SK-N-SH treated with all-trans-retinoic acid at 6 μM for 48 hours (cell line): ENCODE results near the gene DSCAM.

Source experiments
- ATAC-seq: fragments of 200-7000 bp; cut with Tn5 transposase; 3 replicates; pipeline ENCODE4 v1.9.1; 2020; ENCODE audit warnings: mild to moderate bottlenecking, moderate library complexity
- ARNTL ChIP-seq: fragments of 450-650 bp; formaldehyde crosslinking; IDR thresholded peaks from 2 replicates; pipeline ENCODE4 v1.5.0; 2020; ENCODE audit warnings: low read depth, mild to moderate bottlenecking, moderate library complexity, borderline replicate concordance
- BACH2 ChIP-seq: fragments of 250-450 bp; sonication (Bioruptor Pico); IDR thresholded peaks from 2 replicates; pipeline ENCODE4 v1.9.0; 2021; ENCODE audit warnings: mild to moderate bottlenecking, borderline replicate concordance
- CREB5 ChIP-seq: fragments of 250-450 bp; sonication (Bioruptor Pico); IDR thresholded peaks from 2 replicates; pipeline ENCODE4 v1.5.1; 2020; ENCODE audit warnings: low read depth, mild to moderate bottlenecking, moderate library complexity
- ESRRG ChIP-seq: fragments of 250-450 bp; sonication (Bioruptor Pico); IDR thresholded peaks from 2 replicates; pipeline ENCODE4 v1.6.1; 2021; ENCODE audit warnings: mild to moderate bottlenecking
- ISL1 ChIP-seq: fragments of 250-450 bp; sonication (Bioruptor Pico); IDR thresholded peaks from 2 replicates; pipeline ENCODE4 v2.1.2; 2022; ENCODE audit warnings: mild to moderate bottlenecking, moderate library complexity
- OSR1 ChIP-seq: fragments of 250-450 bp; sonication (Bioruptor Pico); IDR thresholded peaks from 2 replicates; pipeline ENCODE4 v1.8.0; 2022; ENCODE audit warnings: moderate library complexity, mild to moderate bottlenecking, inconsistent platforms
- PATZ1 ChIP-seq: fragments of 250-450 bp; sonication (Bioruptor Pico); IDR thresholded peaks from 2 replicates; pipeline ENCODE4 v1.8.0; 2020; ENCODE audit warnings: mild to moderate bottlenecking, moderate library complexity, borderline replicate concordance
- PPARA ChIP-seq: fragments of 250-450 bp; sonication (Bioruptor Pico); IDR thresholded peaks from 2 replicates; pipeline ENCODE4 v1.5.0; 2020; ENCODE audit warnings: mild to moderate bottlenecking, borderline replicate concordance
- RARB ChIP-seq: fragments of 250-450 bp; sonication (Bioruptor Pico); IDR thresholded peaks from 2 replicates; pipeline ENCODE4 v1.8.0; 2021; ENCODE audit warnings: mild to moderate bottlenecking, moderate library complexity
- SNAI2 ChIP-seq: fragments of 250-450 bp; sonication (Bioruptor Pico); IDR thresholded peaks from 2 replicates; pipeline ENCODE4 v1.5.0; 2020; ENCODE audit warnings: mild to moderate bottlenecking, moderate library complexity
- TCF4 ChIP-seq: fragments of 250-450 bp; sonication (Bioruptor Pico); IDR thresholded peaks from 2 replicates; pipeline ENCODE4 v1.8.0; 2021; ENCODE audit warnings: mild to moderate bottlenecking, moderate library complexity, borderline replicate concordance
- TOX ChIP-seq: fragments of 250-450 bp; sonication (Bioruptor Pico); IDR thresholded peaks from 2 replicates; pipeline ENCODE4 v1.8.0; 2021; ENCODE audit warnings: mild to moderate bottlenecking, moderate library complexity, borderline replicate concordance
- TSHZ2 ChIP-seq: fragments of 250-450 bp; sonication (Bioruptor Pico); IDR thresholded peaks from 2 replicates; pipeline ENCODE4 v1.5.0; 2020; ENCODE audit warnings: mild to moderate bottlenecking, moderate library complexity
- ZC3H10 ChIP-seq: fragments of 250-450 bp; sonication (Bioruptor Pico); IDR thresholded peaks from 2 replicates; pipeline ENCODE4 v1.5.1; 2021; ENCODE audit warnings: mild to moderate bottlenecking, moderate library complexity
- ZFP3 ChIP-seq: fragments of 250-450 bp; sonication (Bioruptor Pico); IDR thresholded peaks from 2 replicates; pipeline ENCODE4 v1.5.0; 2020; ENCODE audit warnings: mild to moderate bottlenecking, moderate library complexity
- ZFP30 ChIP-seq: fragments of 450-650 bp; formaldehyde crosslinking; IDR thresholded peaks from 2 replicates; pipeline ENCODE4 v1.5.0; 2022; ENCODE audit warnings: mild to moderate bottlenecking, moderate library complexity
- ZNF565 ChIP-seq: fragments of 450-650 bp; formaldehyde crosslinking; conservative IDR thresholded peaks from 2 replicates; pipeline ENCODE4 v1.5.0; 2020; ENCODE audit warnings: low read depth, mild to moderate bottlenecking, moderate library complexity
- ZNF8 ChIP-seq: fragments of 450-650 bp; formaldehyde crosslinking; IDR thresholded peaks from 2 replicates; pipeline ENCODE4 v1.5.0; 2020; ENCODE audit warnings: mild to moderate bottlenecking, moderate library complexity
- TF ChIP-seq, protein P1 (sequence below): fragments of 250-450 bp; sonication (Bioruptor Pico); IDR thresholded peaks from 2 replicates; pipeline ENCODE4 v1.5.1; 2021; ENCODE audit warnings: mild to moderate bottlenecking, moderate library complexity
- TF ChIP-seq, protein P2 (sequence below): fragments of 250-450 bp; sonication (Bioruptor Pico); IDR thresholded peaks from 2 replicates; pipeline ENCODE4 v1.8.0; 2021; ENCODE audit warnings: low read depth, mild to moderate bottlenecking, moderate library complexity, borderline replicate concordance

The DSCAM gene

GRCh38 chr21:40074710-40075109, 772.2 kb downstream of the DSCAM start:
- no peak for ATAC-seq
- TF ChIP-seq ZC3H10 (CRISPR knock-in tag) (no peak), OSR1 (no peak), TCF4 (no peak), ESRRG (CRISPR knock-in tag) (no peak), PATZ1 (CRISPR knock-in tag) (no peak), CREB5 (CRISPR knock-in tag) (no peak), ISL1 (CRISPR knock-in tag) (no peak), RARB (CRISPR knock-in tag) (no peak), ZFP3 (CRISPR knock-in tag) (no peak), BACH2 (CRISPR knock-in tag) (no peak), PPARA (CRISPR knock-in tag) (no peak), ARNTL (no peak), ZFP30 (no peak), SNAI2 (CRISPR knock-in tag) (no peak), ZNF565 (CRISPR knock-in tag) (no peak), TOX (CRISPR knock-in tag) (no peak)
- TF ChIP-seq, protein P1, sequence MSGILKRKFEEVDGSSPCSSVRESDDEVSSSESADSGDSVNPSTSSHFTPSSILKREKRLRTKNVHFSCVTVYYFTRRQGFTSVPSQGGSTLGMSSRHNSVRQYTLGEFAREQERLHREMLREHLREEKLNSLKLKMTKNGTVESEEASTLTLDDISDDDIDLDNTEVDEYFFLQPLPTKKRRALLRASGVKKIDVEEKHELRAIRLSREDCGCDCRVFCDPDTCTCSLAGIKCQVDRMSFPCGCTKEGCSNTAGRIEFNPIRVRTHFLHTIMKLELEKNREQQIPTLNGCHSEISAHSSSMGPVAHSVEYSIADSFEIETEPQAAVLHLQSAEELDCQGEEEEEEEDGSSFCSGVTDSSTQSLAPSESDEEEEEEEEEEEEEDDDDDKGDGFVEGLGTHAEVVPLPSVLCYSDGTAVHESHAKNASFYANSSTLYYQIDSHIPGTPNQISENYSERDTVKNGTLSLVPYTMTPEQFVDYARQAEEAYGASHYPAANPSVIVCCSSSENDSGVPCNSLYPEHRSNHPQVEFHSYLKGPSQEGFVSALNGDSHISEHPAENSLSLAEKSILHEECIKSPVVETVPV (CRISPR knock-in tag), result no peak
- TF ChIP-seq, protein P2, sequence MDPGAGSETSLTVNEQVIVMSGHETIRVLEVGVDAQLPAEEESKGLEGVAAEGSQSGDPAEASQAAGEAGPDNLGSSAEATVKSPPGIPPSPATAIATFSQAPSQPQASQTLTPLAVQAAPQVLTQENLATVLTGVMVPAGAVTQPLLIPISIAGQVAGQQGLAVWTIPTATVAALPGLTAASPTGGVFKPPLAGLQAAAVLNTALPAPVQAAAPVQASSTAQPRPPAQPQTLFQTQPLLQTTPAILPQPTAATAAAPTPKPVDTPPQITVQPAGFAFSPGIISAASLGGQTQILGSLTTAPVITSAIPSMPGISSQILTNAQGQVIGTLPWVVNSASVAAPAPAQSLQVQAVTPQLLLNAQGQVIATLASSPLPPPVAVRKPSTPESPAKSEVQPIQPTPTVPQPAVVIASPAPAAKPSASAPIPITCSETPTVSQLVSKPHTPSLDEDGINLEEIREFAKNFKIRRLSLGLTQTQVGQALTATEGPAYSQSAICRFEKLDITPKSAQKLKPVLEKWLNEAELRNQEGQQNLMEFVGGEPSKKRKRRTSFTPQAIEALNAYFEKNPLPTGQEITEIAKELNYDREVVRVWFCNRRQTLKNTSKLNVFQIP (CRISPR knock-in tag), result no peak

- no peak for TF ChIP-seq TCF4
- no peak for TF ChIP-seq ESRRG (CRISPR knock-in tag)
- no peak for TF ChIP-seq ZC3H10 (CRISPR knock-in tag)
- no peak for TF ChIP-seq PATZ1 (CRISPR knock-in tag)
- TF ChIP-seq SNAI2 (CRISPR knock-in tag), result no peak
- TF ChIP-seq, protein P2 (CRISPR knock-in tag), result no peak
- no peak for TF ChIP-seq TSHZ2 (CRISPR knock-in tag)
- no peak for TF ChIP-seq ZFP30
- TF ChIP-seq ZNF565 (CRISPR knock-in tag), result no peak
- TF ChIP-seq ZNF8, result no peak
- no peak for TF ChIP-seq ISL1 (CRISPR knock-in tag)
- no peak for TF ChIP-seq CREB5 (CRISPR knock-in tag)
- TF ChIP-seq ZFP3 (CRISPR knock-in tag), result no peak
- no peak for TF ChIP-seq ARNTL
These were observed 772.8 kb downstream of the DSCAM start for GRCh38 chr21:40074198-40074597.

More at GRCh38 chr21:40074198-40074597, 772.8 kb downstream of the DSCAM start:
- no peak for ATAC-seq
